Stimulated activated CD8-positive, alpha-beta memory T cell treated with anti-CD3 and anti-CD28 coated beads, Interleukin-12 subunit alpha, Interleukin-12 subunit beta, amount 100 ng/mL, for 1 hour (primary cell): ENCODE data around the gene PPM1G.
A peak's percentile ranks its signal among the peaks of the same experiment; 100 is the strongest.

ENCODE experiments used
- DNase-seq: peaks from one replicate; pipeline ENCODE4 v3.0.0-alpha.2; 2020; ENCODE audit warnings: low read depth

The PPM1G gene

DNA sequence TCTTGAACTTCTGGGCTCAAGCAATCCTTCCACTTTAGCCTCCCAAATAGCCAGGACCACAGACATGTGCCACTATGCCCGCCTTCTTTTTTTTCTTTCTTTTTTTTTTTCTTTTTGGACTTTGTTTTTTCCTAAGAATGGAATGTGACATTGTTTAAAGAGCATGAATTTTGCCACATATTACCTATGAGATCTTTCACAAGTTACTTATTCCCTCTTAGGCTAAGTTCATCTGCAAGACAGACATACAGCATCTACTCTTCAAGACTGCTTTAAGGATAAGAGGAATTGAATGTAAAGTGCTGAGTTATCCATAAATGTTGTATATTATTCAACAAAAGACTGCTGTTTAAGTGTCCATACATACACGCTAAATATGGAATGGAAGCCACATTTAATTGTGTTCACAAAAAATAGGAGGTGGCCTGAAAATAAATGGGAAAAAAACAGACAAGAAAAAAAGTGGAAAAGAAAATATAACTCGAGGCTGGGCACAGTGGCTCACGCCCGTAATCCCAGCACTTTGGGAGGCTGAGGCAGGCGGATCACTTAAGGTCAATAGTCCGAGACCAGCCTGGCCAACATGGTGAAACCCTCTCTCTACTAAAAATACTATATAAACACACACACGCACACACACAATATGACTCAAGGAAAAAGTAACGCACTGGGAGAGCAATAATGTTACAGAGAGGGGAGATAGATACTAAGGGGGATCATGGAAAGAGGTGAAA, 3.2 kb upstream of the PPM1G start:
- DNase-seq, result no peak

DNA sequence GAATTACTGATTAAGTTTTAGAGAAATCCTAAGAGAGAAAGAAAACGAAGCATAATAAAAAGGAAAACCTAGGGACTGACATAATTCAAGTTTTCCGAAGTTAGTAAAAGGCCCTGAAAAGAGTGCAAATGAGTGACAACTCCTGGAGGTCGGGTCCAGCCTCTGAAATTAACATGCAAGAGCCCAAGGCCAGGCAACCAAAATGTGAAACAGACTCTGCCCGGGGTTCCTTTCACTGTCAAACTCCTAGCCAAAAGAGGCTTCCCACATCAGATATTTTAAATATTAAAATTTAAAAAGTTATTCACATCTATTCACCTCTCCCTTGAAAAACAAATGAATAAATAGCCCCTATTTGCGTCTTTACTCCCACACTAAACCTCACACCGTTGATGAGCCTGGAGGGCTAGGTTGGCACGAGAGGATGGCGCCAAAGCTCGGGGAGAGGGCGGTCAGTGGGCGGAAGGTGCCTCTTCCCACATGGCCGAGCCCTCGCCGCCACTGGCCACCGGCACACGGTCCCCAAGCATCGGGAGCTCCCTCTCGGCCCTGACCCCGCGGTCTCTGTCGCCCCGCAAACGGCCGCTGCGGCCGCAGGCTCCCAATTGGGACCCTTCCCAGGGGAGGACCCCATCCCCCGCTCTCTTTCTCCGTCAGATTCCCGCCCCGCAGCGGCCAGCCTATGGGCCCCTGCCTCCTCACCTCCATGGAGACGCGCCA, 630 bp downstream of the PPM1G start:
- DNase-seq, result no peak

DNA sequence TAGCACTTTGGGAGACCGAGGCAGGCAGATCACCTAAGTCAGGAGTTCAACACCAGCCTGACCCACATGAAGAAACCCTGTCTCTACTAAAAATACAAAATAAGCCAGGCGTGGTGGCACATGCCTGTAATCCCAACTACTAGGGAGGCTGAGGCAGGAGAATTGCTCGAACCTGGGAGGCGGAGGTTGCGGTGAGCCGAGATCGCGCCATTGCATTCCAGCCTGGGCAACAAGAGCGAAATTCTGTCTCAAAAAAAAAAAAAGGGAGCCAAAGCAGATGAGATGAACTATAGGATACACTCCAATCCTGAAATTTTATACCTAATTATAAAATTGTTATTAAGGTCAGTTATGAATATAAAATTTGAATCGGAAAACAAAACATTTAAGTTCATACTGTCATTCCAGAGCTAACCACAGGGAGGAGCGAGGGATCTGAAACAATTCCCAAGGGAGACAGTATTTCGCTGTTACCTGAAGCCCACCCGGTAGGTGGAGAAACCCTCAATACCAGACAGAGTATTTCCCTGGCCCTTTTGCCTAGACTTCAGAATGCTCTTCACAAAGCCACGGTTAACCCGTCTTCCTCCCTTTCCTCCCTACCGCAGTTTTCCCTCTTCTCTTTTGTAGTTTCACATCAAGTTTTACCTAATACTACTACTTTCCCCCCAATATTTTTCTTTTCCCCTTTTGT, 1.4 kb downstream of the PPM1G start:
- no peak for DNase-seq

DNA sequence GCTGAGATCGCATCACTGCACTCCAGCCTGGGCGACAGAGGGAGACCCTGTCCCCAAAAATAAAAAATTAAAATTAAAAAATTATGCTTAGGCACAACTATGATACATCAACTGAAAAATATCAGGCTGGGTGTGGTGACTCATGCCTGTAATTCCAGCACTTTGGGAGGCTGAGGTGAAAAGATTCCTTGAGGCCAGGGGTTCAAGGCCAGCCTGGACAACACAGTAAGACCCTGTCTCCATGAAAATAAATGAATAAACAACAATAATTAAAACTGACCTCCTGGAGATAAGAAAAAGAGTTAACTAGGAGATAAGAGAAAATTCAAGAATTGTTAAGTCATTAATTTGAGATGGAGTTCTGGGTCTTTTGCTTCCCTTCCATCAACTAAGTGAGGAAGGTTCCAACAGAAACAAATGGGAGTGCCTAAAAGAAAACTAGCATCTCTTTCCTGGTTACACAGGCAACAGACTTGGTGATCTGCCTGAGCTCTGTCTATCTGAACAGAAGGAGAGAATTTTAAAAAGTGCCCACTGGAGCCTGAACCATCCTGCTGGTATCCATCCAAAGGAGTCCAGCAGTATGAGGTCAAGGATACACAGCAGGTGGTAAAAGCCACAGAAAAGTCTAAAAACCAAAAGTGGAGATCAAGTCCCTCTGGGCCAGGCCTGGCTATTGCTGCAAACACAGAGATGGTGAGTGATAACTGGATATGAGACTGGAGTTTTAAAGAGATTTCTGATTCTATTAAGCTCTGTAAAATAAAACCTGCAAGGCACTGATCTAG, 8.8 kb downstream of the PPM1G start:
- DNase-seq, result no peak

DNA sequence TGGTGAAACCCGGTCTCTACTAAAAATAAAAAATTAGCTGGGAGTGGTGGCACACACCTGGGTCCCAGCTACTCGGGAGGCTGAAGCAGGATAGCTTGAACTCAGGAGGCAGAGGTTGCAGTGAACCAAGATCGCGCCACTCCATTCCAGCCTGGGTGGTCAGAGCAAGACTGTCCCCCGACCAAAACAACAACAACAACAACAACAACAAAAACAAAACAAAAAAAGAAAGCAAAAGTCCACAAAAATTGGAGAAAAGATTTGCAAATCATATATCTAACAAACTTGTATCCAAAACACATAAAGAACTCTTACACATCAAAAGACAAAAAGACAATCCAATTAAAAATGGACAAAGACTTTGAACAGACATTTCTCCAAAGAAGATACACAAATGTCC, 10.4 kb downstream of the PPM1G start:
- DNase-seq, result no peak

DNA sequence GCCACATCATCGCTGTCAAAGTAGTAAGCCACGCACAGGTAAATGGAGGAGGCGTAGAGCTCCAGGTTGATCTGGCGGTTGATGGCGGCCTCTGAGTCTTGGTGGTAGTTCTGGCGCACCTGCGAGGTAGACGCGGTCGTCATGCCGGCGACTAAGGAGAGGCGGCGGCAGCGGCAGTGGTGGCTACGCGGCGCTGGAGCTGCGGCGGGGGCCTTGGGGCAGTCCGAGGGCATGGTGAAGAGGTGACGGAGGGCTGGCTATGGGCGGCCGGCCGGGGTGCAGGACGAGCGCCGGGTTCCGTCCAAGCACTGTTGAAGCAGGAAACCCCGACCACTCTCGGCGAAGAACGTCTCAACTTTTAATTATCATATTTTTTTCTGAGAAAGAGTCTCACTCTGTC, 16.2 kb downstream of the PPM1G start:
- no peak for DNase-seq

DNA sequence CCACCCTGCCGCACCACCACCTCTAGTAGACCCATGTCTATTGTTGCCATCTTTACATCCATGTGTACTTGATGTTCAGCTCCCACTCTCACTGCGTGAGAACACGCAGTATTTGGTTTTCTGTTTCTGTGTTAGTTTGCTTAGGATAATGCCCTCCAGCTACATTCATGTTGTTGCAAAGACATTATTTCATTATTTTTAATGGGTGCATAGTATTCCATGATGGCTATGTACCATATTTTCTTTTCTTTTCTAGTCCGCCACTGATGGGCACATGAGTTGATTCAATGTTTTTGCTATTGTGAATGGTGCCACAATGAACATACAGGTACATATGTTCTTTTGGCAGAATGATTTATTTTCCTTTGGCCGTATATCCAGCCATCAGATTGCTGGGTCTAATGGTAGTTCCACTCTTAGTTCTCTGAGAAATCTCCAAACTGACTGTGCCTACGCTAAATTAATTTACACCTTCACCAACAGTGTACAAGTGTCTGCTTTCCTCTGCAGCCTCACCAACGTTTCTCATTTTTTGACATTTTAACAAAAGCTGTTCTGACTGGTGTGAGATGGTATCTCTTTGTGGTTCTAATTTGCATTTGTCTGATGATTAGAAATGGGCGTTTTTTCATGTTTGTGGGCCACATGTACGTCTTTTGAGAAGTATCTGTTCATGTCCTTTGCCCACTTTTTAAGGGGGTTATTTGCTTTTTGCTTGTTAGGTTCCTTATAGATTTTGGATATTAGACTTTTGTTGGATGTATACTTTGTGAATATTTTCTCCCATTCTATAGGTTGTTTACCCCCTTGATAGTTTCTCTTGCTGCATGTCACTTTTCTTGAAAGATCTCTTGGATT, 18.3 kb downstream of the PPM1G start:
- no peak for DNase-seq

DNA sequence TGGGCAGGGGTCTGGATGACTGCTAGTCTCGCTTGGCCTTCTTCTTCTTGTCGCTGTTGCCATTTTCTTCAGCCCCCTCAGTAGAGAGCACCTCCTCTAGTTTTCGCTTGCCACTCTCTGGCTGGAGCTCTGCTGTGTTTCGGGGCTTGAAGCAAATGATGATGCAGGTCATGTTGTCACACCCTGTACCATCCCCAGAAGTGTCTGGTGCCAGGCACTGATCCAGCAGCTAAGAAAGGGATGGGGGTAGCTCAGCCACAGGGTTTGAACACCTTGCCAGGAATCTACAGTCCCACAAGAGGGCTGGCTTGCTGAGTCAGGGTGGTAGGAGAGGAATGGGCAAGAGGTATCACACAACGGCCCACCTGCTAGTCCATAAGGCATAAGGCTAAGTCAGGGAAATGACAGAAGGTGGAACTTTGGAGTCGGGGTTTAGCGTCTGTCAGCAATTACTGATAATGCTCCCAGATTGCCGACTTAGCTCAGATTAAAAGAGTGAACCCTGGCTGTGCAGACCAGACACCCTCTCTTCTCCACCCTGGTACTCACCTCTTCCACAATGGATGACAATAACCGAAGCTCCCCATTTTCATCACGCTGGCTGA, 27.7 kb downstream of the PPM1G start:
- no peak for DNase-seq

DNA sequence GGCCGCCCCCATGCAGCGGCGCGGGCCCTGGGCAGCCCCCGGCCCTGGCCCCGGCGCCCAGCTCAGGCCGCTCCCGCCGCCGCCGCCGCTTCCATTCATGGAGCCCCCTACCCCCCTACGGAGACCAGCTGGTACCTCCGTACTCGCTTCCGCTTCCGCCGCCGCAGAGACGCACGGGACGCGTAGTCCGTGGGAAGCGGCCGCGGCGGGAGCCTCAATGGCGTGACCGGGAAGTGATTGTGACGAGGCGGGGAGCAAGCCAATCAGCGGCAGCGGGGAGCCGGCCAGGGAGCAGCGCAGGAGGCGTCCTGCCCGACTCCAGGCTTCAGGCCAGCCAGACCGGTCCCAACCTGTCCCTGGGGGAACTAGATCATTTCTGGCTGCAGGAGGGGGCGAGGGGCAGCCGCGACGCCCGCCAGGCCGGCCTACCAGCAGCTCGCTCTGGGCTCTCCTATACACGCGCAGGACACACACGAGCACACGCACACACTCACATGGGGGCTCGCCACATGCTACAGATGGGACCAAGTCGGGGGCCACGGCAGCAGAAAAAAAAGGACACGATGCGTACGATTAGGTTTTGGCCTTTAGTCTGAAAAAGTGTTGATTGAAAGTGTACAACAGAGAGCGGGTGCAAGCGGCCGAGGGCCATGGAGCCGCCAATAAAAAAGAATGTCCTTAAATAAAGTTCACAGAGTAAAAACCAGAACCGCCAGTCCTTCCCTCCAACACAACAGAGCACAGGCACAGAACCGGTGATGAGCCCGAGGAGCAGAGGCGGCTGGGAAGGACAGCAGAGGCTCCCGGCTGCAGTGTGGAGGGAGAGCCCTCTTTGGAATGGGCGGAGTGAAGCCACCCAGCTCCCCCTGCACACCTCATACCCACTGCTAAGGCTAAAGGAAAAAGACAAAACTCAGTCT, 28.5 kb downstream of the PPM1G start, which contains the start of gene ZNF513:
ZNF513 (minus strand) TSS at position 109 of the 920 bp plus-strand sequence. CDS start 208 bp downstream, outside the sequence.
- peak; percentile 77 for DNase-seq

DNA sequence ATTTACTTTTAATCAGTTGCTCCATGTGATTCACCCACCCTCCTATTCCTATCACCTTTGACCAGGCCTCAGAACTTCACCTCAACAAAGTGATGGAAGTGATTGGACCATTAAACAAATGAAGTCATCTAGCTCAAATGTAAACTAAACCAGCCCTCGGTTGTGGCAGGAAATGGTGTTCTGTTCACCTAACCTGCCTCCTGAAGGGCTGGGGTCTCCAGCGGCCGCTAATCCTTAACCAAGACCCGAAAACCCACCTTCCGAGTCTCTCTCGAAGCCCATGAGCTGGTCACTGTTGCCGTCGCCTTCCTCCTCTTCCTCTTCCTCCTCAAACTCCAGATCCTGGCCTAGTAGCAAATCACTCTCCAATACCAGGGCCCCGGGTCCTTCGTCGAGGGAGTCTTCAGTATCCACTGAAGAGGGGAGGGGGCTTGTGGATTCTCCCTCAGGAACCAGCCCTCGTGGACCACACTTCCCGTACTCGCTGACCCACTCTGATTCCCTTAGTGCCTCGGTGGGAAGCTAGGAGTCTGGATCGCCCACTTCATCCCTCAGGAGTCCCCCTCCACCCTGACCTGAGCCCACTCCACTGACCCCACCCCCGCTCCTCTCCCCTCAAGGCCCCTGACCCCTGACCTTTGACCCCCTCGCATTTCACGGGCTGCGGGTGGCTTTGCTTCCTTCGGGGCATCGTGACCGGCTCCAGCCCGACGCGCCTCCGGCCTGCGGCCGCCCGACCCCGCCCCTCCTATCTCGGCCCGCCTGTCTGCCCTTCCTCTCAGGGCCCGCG, 29.4 kb downstream of the PPM1G start:
- DNase-seq, result peak; percentile 8

DNA sequence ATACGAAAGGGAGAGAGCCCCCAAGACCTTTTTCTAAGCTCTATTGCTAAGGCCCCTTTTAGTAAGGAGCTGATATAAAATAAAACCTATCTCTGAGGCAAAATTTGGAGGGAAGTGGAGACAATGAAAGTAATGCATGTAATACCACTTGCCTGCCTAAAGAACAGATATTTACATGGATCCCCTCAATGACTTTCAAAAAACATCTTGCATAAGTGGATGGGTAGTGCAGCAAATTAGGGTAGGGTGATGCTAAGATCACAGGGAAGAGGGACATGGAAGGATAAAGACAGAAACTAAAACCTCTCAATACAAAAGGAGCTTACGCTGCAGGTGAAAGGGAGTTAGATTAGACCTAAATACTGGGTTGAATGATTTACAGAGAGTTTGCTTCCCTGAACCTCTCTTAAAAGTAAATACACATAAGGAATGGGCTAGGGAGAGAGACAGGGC, 30.0 kb downstream of the PPM1G start:
- DNase-seq, result no peak

DNA sequence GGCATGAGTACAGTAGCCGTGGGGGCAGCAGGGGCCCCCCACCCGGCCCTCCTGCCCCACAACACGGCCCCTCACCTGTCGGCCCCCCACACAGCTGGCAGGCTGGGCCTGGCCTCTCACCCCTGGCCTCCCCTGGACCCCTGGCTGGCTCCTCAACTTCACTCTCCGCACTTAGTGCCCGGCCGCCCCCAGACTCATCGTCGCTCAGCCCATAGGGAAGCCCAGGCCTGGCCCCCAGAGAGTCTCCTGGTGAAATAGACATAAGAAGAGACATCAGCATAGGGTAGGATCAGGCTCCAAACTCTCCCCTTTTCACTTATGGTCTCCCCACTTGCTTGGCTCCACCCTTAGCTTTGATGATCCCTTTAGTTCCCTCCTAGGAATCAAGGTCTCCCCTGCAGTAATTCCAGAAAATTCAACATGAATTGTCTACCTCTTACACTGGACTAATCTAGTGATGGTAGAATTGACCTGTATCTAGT, 30.5 kb downstream of the PPM1G start:
- DNase-seq, result no peak

DNA sequence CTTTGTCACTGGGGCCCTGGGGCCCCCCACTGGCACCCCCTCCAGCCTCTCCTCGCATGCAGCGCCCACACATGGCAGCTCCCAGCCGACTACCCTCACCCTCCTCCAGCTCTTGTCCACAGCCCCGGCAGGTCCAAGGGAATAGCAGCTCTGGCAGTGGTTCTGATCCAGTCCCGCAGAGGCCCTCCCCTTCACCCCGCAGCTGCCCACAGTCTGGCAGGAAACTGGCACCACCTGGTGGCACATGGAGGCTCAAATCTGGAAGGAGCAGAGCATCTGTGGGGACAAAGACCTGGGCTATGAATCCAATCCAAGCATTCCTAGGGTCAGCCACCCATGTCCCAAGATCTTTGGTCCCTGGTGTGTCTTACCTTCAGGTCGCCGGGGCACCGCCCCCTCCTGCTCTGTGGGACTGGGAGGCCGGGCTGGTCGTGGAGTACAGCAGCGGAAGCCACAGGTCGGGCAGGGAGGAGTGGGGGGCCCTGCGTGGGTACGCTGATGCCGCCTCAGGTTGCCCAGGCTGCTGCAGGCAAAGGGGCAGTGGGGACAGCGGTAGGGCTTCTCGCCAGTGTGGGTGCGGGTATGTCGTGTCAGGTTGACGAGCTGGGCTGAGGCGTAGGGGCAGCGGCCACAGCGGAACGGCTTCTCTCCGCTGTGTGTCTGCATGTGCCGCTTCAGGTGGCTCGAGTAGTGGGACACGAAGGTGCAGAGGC, 31.1 kb downstream of the PPM1G start:
- DNase-seq, result no peak

DNA sequence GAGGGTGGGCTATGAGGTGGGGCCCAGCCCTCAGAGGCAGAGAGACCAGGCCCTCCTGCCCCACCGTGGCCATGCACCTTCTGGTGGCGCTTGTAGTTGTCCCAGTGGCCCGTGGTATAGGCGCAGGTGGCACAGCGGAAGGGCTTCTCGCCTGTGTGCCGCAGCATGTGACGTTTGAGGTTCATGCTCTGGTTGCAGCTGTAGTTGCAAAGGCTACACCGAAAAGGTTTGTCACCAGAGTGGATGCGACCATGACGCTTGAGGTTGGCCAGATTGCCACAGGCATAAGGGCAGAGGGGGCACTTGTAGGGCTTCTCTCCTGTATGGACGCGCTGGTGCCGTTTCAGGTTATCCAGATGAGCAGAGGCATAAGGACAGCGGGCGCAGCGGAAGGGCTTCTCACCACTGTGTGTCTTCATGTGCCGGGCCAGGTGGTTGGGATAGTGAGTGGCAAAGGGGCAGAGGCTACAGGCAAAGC, 31.7 kb downstream of the PPM1G start:
- DNase-seq, result no peak

DNA sequence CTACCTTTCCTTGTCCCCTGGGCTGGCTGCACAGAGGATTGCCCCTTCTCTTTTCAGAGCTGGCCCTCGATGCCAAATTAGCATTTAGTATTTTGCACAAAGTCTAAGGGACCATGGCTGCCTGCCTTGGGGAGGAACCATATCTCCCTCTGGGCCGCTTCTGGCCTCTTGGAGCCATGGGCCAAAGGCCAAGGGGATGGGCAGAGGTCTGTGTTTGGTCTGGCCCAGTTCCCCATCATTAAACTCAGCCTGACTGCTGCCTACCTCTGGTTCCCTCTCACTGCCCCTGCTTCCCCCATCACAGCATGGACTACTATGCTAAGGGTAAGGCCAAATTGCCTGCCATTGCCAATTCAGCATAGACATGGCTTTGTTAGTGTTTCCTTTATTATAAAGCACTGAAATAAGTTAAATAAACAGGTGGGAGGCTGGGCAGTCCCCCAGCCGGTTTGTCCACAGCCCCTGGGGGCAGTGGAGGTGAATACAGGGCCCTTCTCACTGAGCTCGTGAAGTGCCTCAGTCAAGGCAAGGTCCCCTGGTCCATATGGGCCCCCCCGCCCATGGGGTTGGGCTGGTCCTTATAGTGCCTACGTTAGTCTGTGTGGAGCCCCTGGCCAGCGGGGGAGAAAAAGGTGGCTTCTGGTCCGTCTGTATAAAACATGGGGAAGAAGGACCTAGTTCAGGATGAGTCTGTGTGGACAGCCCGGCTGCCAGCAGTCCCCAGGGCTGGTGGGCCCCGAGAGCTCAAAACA, 32.3 kb downstream of the PPM1G start:
- DNase-seq, result no peak

DNA sequence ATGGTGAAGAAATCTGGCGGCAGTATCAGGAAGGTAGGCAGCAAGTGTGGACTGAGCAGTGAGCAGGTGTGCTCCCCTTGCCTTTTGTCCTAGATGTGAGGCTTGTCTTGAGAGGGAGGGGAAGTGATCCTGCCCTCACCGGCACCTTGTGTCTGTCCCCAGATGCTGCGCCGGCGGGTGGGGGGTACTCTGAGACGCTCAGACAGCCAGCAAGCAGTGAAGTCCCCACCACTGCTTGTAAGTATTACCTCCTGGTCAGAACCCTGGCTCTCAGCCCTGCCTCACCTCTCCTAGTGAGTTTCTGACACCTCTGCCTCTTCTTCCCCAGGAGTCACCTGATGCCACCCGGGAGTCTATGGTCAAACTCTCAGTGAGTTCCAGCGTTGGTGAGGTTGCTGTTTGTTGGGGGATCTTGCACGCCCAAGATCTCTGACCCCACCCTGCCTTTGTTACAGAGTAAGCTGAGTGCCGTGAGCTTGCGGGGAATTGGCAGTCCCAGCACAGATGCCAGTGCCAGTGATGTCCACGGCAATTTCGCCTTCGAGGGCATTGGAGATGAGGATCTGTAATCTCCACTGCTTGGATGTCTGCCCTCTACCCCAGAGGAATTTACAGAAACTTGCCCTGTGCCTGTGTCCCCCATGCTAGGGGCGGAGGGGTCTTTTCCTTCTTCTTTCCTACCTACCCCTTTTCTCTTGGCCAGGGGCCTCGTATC, 33.1 kb downstream of the PPM1G start:
- no peak for DNase-seq
